ENCODE results near the gene OLFML1. TPM values are rescaled to one million over a fixed set of nuclear protein-coding genes. Genes with fewer than 3 reads are reported as not detected.

The OLFML1 gene
- not detected for total RNA-seq

DNA sequence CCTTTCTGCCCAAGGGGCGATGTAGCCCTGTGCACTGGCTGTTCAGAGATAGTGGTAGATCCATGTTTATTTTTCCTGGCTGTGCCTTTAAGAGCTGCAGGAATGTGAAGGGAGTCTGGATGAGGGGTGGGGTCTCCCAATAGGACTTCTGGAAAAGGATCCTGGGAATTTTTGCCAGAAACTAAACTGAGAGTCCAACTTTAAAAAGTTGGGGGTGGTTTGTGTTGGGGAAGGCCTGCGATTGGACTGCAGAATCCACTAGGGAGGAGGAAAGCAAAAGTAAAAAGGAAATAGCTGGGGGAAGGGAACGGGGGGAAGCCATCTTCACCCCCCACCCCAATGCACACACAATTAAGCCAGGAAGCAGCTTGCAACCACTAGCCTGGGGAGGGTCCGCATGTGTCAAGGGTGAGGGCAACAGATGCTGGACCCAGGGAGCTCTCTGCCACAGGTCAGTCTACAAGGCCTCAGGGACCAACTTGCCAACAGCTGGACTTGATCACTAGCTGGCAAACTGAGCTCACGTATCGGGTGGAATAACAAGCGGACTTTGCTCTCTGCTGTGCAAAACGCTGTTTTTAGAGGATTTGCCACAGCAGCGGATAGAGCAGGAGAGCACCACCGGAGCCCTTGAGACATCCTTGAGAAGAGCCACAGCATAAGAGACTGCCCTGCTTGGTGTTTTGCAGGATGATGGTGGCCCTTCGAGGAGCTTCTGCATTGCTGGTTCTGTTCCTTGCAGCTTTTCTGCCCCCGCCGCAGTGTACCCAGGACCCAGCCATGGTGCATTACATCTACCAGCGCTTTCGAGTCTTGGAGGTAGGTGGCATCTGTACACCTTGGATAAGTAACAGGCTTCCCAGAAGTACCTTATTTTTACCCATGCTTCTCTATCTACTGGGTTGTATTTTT lies at the start of gene OLFML1:
Gene OLFML1, plus strand, starts transcription at position 321 of the 912 bp plus-strand sequence. Its CDS starts 370 bp downstream, at position 691.
- POLR2A ChIA-PET: no interaction called here
- CTCF ChIA-PET: interaction anchor here (0.6 to 1.2 kb wide), 5 partner anchors 9 to 388 kb away, joined by 3 to 5 read pairs (median 3); no protein-coding TSS in a partner anchor
- H3K36me3 Mint-ChIP-seq (ENCODE audit: low read depth): no peaks in the 10 kb centered on the region
- intact Hi-C loops (cut with DNase I, micrococcal nuclease): no loop called here
- ATAC-seq (no peak), DNase-seq (no peak)
- H3K9me3 Mint-ChIP-seq (ENCODE audit: low read depth): no peaks in the 10 kb centered on the region
- no peaks in the 10 kb centered on the region for H3K27me3 Mint-ChIP-seq
- H3K27ac Mint-ChIP-seq: no peak within 1 kb of the TSS
- no peaks in the 10 kb centered on the region for H3K4me1 Mint-ChIP-seq
- no peak within 1 kb of the TSS for H3K4me3 Mint-ChIP-seq

DNA sequence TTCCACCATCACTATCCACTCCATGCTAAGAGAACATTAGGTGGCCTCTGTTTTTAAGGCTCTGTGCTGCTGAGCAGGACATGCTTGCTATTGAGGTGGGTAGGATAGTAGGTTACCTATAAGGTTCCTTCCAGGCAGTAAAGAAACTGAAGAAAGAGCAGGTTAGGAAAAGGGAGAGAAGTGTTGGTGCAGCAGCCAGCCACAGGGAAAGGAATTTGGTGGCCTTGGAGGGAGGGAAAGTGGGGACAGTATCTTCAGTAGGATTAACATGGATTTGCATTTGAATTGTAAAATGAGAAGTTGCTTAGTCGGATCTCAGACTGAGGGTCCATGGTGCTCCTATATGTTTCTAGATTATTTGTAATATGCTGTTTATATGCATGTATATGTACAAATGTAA lies 49.2 kb upstream of the OLFML1 start:
- Mint-ChIP-seq H3K27ac (peak overlapping the region; percentile 77), H3K4me1 (peaks cover 14% of the 10 kb centered on the region), H3K27me3 (no peaks in the 10 kb centered on the region), H3K36me3 (ENCODE audit: low read depth) (no peaks in the 10 kb centered on the region), H3K4me3 (no peak overlapping the region), H3K9me3 (ENCODE audit: low read depth) (no peaks in the 10 kb centered on the region)
- intact Hi-C loops (cut with DNase I, micrococcal nuclease): no loop called here
- ATAC-seq: no peak
- ChIA-PET POLR2A (no interaction called here), CTCF (interaction anchor here (0.8 to 1.1 kb wide), 4 partner anchors 10 to 251 kb away, joined by 3 to 4 read pairs (median 3); no protein-coding TSS in a partner anchor)
- DNase-seq: no peak

DNA sequence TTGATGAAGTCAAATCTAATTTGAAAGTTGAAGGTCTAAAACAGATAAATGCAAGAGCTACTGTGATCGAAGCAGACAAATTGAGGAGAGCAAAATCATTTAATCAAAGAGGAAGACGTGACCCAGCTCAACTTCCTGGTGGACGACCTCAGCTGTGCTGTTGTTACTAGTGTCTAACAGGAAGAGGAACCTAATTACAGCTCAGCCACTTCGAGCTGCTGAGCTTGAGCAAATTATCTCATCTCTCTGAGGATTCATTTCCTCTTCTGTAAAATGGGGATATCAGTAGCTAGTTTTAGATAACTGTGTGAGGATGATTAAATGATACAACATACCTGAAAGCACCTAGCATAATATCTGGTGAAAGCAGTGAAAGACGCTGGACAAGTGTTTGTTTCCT lies 48.6 kb upstream of the OLFML1 start:
- ATAC-seq (peak; percentile 84), DNase-seq (peak; percentile 32)
- Mint-ChIP-seq H3K4me1 (peaks cover 14% of the 10 kb centered on the region), H3K9me3 (ENCODE audit: low read depth) (no peaks in the 10 kb centered on the region), H3K27ac (peak overlapping the region; percentile 77), H3K27me3 (no peaks in the 10 kb centered on the region), H3K36me3 (ENCODE audit: low read depth) (no peaks in the 10 kb centered on the region), H3K4me3 (no peak overlapping the region)
- ChIA-PET CTCF (interaction anchor here (0.6 to 1.0 kb wide), 5 partner anchors 9 to 624 kb away, joined by 3 to 4 read pairs (median 3); no protein-coding TSS in a partner anchor), POLR2A (no interaction called here)
- intact Hi-C loops (cut with DNase I, micrococcal nuclease): no loop called here

DNA sequence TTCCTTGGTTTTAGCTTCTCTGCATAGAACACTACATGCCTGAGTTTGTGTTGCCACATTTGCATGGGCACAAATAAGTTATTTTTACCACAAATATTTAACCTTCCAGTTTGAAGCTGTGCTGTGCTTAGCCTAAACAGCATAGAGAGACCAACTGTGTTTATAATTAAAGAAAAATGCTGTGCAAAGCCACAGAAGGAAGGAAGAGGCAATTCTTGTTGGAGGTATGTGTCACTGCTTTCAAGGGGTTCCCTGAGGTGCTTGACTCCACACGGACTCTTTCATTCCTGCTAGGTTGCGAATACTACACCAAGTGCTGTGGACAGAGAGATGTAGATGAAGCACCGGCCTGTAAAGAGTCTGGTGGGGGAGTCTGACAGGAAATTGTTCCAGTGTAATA lies 47.6 kb upstream of the OLFML1 start:
- no peaks in the 10 kb centered on the region for H3K9me3 Mint-ChIP-seq (ENCODE audit: low read depth)
- no peaks in the 10 kb centered on the region for H3K36me3 Mint-ChIP-seq (ENCODE audit: low read depth)
- peaks cover 14% of the 10 kb centered on the region for H3K4me1 Mint-ChIP-seq
- DNase-seq (no peak), ATAC-seq (no peak)
- CTCF ChIA-PET: no interaction called here
- POLR2A ChIA-PET: no interaction called here
- no peak overlapping the region for H3K27ac Mint-ChIP-seq
- H3K27me3 Mint-ChIP-seq: no peaks in the 10 kb centered on the region
- intact Hi-C loops (cut with DNase I, micrococcal nuclease): no loop called here
- no peak overlapping the region for H3K4me3 Mint-ChIP-seq

DNA sequence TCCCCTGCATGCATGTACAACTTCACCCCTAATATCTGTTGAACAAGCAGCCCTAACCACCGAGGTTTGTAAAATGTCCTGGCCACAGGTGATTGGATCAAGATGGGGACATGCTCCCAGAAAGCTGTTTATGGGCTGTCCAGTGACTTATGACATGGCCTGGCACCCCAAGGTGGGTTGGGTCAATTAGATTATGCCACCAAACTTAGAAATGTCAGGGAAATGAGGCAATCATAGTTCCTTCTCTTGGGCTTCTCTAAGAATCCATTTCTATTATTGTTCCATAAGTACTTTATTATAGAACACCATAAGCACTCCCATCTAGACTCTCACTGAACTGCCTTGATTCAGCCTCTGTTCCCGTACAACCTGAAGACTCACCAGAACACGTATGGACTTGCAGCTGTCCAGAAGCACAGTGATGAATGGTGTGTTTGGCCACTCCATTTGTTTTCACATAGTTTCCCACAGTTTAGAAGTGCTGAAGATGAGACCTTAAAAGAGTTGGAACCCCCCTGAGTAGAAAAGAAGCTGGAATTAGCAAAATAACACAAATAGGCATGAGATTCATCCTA lies 45.5 kb upstream of the OLFML1 start:
- Mint-ChIP-seq H3K36me3 (ENCODE audit: low read depth) (no peaks in the 10 kb centered on the region), H3K4me3 (no peak overlapping the region), H3K27ac (no peak overlapping the region), H3K27me3 (no peaks in the 10 kb centered on the region), H3K4me1 (peaks cover 14% of the 10 kb centered on the region), H3K9me3 (ENCODE audit: low read depth) (no peaks in the 10 kb centered on the region)
- DNase-seq: no peak
- ATAC-seq: no peak
- intact Hi-C loops (cut with DNase I, micrococcal nuclease): loop anchor here (5.0 to 10.0 kb wide), 3 partner anchors 88 to 255 kb away; no protein-coding TSS in a partner anchor
- CTCF ChIA-PET: interaction anchor here (0.8 to 1.2 kb wide), 3 partner anchors 10 to 343 kb away, joined by 3 to 5 read pairs (median 3); no protein-coding TSS in a partner anchor
- POLR2A ChIA-PET: no interaction called here

DNA sequence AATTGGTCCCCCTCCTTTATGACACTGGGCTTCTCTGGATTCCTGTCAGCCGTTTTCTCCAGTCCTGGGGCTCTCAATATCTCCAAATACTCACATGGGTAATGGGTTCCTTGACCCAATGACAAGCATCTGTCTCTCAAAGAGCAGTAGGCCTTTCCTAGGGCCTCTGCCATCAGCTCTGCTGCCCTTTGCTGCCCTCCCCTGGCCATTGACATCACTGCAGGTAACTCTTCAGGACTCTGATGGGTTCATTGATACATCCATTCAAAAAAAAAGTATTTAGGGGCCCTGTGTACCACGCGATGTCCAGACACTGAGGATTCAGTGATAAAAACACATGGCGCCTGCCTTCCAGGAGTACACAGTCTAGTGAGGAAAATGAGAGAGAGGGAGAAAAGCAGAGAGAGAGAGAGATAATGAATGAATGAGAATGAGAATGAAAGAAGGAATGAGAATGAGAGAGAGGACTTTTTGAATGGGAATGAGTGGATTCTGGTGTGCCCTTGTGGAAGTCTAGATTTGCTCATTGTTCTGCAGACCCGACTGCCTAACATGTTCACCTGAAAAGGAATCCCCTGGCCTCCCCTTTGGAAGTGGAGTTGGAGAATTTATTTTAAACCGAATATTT lies 42.6 kb upstream of the OLFML1 start:
- Mint-ChIP-seq H3K4me1 (no peaks in the 10 kb centered on the region), H3K27me3 (no peaks in the 10 kb centered on the region), H3K36me3 (ENCODE audit: low read depth) (no peaks in the 10 kb centered on the region), H3K27ac (no peak overlapping the region), H3K9me3 (ENCODE audit: low read depth) (no peaks in the 10 kb centered on the region), H3K4me3 (no peak overlapping the region)
- ChIA-PET POLR2A (no interaction called here), CTCF (interaction anchor here (0.6 to 1.8 kb wide), 20 partner anchors 8 to 631 kb away, joined by 3 to 9 read pairs (median 4); no protein-coding TSS in a partner anchor)
- ATAC-seq: peak; percentile 89
- intact Hi-C loops (cut with DNase I, micrococcal nuclease): loop anchor here (1.0 to 10.0 kb wide), 8 partner anchors 89 to 630 kb away; no protein-coding TSS in a partner anchor
- peak; percentile 85 for DNase-seq

DNA sequence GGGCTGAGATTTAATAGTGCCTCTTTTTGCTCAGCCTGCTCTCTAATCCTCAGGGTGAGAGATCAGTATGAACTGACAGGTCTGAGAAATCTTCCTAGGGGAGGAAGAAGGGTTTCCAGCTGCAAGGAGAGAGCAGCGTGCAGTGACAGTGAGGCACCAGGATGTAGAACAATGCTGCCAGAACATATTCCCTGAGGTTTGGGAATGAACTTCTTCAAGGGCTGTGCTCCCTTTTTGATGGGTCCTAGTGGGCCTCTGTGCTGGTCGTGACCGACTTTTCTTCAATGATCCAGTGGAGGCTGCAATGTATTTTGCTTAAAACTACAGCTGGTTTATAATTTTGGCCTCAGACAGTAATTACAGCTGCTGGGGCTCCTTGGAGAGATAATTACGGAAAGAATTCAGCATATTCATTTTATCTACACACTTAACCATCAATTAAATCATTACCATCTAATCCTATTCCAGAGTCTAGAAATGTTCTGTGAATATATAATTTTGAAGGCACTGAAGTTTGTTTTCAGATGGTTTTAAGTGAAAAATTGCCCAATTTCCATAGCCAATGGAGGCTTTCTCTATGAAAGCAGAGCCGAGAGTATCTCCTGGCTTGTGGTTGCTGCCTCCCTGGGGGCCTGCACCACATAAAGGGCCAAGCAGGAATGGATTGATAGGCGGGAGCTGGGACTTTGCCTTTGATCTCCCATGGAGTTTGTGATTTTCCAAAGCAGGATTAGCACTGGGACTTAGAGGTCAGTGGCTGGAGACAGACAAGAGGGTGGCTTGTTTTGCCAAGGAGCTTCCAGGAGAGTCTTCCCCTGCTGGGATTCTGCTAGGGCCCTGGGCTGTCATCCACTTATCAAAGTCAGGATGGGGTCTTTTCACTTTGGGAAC lies 41.0 kb upstream of the OLFML1 start:
- no peaks in the 10 kb centered on the region for H3K4me1 Mint-ChIP-seq
- no peaks in the 10 kb centered on the region for H3K9me3 Mint-ChIP-seq (ENCODE audit: low read depth)
- ChIA-PET POLR2A (no interaction called here), CTCF (interaction anchor here (0.6 to 1.3 kb wide), 4 partner anchors 91 to 660 kb away, joined by 3 to 9 read pairs (median 4); no protein-coding TSS in a partner anchor)
- H3K27ac Mint-ChIP-seq: no peak overlapping the region
- H3K36me3 Mint-ChIP-seq (ENCODE audit: low read depth): no peaks in the 10 kb centered on the region
- intact Hi-C loops (cut with DNase I, micrococcal nuclease): loop anchor here (5.0 to 10.0 kb wide), 3 partner anchors 92 to 250 kb away; no protein-coding TSS in a partner anchor
- no peak for DNase-seq
- no peak overlapping the region for H3K4me3 Mint-ChIP-seq
- H3K27me3 Mint-ChIP-seq: no peaks in the 10 kb centered on the region
- no peak for ATAC-seq

DNA sequence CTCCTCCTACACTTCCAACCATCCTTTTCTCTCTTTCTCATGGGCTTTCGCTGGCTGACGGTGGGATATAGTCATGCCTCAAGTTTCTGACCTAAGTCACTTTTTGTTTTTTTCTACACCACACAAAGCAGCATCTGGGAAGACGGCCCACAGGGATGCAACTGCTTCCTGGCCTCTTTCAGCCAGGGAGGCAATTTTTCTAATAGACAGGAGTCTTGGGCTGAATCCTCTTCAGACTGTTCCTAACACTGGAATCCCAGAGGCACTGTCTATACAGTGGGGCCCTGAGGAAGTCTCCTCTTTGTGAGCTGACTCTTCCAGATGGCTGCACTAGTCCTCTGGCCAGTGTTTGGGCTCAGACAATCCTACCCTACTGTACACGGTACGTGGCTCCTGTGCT lies 39.7 kb upstream of the OLFML1 start:
- CTCF ChIA-PET: interaction anchor here (0.7 to 1.5 kb wide), 3 partner anchors 9 to 301 kb away, joined by 3 read pairs; no protein-coding TSS in a partner anchor
- H3K9me3 Mint-ChIP-seq (ENCODE audit: low read depth): no peaks in the 10 kb centered on the region
- no peak overlapping the region for H3K27ac Mint-ChIP-seq
- H3K27me3 Mint-ChIP-seq: no peaks in the 10 kb centered on the region
- no peak for DNase-seq
- ATAC-seq: no peak
- intact Hi-C loops (cut with DNase I, micrococcal nuclease): loop anchor here in 1 of 2 experiments (10.0 kb wide), 1 partner anchor 249 kb away; no protein-coding TSS in a partner anchor
- H3K4me1 Mint-ChIP-seq: no peaks in the 10 kb centered on the region
- H3K36me3 Mint-ChIP-seq (ENCODE audit: low read depth): no peaks in the 10 kb centered on the region
- POLR2A ChIA-PET: no interaction called here
- no peak overlapping the region for H3K4me3 Mint-ChIP-seq

DNA sequence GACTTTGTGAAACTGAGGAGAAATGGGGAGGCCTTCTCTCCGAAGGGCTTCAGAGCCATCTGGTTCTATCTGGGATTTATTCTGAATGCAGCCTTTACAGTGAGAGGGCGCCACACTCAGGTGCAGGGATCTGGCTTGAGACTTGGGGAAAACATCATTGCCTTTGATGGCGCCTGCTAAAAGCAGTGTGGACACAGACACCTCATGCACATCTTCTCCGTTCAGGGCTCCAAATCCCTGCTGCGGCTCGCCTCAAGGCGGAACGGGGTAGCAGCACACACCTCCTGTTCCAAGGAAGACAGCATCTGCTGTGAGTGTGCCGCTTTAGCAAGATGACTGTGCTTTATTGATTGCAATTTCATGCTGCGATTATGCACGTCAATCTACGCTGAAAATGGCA lies 37.1 kb upstream of the OLFML1 start:
- H3K9me3 Mint-ChIP-seq (ENCODE audit: low read depth): no peaks in the 10 kb centered on the region
- H3K4me3 Mint-ChIP-seq: no peak overlapping the region
- no peaks in the 10 kb centered on the region for H3K27me3 Mint-ChIP-seq
- ATAC-seq (no peak), DNase-seq (no peak)
- no peaks in the 10 kb centered on the region for H3K4me1 Mint-ChIP-seq
- intact Hi-C loops (cut with DNase I, micrococcal nuclease): loop anchor here in 1 of 2 experiments (10.0 kb wide), 1 partner anchor 247 kb away; no protein-coding TSS in a partner anchor
- ChIA-PET CTCF (no interaction called here), POLR2A (no interaction called here)
- H3K36me3 Mint-ChIP-seq (ENCODE audit: low read depth): no peaks in the 10 kb centered on the region
- H3K27ac Mint-ChIP-seq: no peak overlapping the region

DNA sequence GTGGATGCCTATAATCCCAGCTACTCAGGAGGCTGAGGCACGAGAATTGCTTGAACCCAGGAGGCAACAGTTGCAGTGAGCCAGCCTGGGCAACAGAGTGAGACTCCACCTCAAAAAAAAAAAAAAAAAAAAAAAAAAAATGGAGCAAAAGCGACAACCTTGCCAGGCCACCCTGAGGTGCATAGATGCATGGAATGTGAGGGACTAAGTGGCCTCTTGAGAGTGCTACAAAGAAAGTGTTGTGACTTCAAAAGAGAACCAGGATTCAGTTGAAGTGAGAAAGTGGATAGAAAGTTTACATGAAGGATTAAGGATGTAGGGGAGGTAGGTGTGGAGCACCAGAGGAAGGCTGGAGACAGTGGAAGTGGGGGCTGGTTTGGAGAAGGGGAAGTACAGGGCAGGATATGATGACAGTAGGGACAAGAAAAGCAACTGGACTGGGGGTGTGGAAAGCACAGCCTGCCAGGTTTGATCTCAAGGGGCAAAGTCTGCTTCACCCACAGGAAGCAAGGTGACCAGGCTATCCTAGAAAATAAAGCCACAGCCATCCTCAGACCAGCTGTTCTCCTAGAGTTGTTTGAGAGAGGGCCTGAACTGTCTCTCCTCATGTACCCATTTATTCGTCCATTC lies 36.0 kb upstream of the OLFML1 start:
- intact Hi-C loops (cut with DNase I, micrococcal nuclease): loop anchor here in 1 of 2 experiments (10.0 kb wide), 1 partner anchor 245 kb away; no protein-coding TSS in a partner anchor
- Mint-ChIP-seq H3K9me3 (ENCODE audit: low read depth) (no peaks in the 10 kb centered on the region), H3K27ac (no peak overlapping the region), H3K4me3 (no peak overlapping the region), H3K4me1 (no peaks in the 10 kb centered on the region), H3K36me3 (ENCODE audit: low read depth) (no peaks in the 10 kb centered on the region), H3K27me3 (no peaks in the 10 kb centered on the region)
- ChIA-PET POLR2A (no interaction called here), CTCF (interaction anchor here (1.1 to 2.4 kb wide), 2 partner anchors 10 to 11 kb away, joined by 3 to 8 read pairs; no protein-coding TSS in a partner anchor)
- DNase-seq (no peak), ATAC-seq (no peak)
